Hematopoietic multipotent progenitor cell treated with erythropoietin and hydrocortisone succinate and interleukin-3 and kit ligand, for 4 days (in vitro differentiated cells): ENCODE results near the gene ZNF664.
A peak's percentile ranks its signal among the peaks of the same experiment; 100 is the strongest.

ENCODE experiments used
- DNase-seq: peaks from one replicate; pipeline ENCODE4 v3.0.0-alpha.2; 2015

ZNF664 gene

GRCh38 chr12:123960029-123960735 lies 12.8 kb upstream of the ZNF664 start:
- DNase-seq = no peak

DNA sequence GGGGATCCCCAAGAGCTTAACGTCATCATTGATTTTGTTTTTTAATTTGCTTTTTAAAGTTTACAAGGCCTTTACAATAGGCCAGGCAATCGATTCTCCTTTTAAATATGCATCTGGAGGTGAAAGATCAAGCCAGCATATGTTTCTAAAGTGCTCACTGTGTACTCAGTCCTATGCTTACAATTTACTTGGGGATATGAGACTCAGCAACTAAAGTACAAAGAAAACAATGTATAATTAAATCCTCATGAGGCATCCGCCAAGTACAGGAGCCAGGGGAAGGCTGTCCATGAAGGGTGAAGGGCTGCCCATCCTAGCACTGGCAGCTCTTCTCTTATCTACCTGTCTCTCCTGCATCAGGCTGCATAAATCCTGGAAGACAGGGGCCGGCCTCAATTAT lies 12.2 kb upstream of the ZNF664 start:
- DNase-seq = no peak

DNA sequence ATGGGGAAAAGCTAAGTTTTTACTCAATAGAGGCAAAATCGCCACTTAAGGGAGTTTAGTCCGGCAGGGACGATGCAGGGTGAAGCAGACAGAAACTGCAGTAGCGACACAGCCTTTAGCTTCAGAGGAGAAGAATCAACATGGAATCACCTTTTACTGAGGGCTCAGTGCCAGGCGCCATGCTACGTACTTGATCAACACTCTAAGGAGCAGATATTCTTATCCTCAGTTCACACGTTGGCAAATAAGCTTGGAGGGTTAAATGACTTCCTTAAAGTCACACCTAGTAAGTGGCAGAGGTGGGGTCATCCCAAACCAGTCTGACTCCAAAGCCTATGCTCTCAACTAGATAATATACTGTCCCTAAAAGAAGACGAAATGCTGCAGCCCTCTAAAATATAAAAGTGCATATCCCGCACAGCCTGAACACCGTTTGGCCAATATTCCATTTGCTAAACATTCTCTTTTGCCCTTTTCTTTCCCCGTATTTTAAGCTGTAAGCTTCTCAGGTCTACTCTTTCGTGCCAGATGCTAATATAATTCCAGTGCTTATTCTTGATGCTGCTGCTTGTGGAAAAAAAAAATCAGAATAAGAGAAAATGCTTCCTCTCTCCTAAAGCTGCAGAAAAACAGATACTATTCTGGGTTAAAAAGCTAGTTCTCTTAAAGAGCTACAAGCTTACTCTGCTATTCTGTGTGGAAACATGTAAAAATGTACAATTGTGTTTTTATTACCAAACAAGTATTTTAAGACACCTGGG lies 11.2 kb upstream of the ZNF664 start:
- peak; percentile 41 for DNase-seq

DNA sequence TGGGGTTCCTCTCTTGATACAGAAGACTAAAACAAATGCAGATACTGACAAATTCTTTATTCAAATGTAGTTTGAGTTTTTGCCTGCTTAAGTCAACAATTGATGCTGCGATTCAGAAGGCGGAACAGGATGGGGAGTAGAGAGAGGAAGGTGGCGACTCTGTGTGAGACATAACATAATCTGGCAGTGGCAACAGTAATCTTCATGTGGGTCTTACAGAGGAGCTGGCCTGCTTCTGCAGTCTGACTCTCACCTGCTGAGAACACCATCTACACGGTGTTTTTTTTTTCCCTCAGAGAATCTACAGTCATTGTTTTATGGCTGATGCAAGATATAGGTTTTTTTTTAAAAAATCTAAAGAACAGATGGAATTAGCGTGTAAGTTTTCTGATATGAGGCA lies 10.5 kb upstream of the ZNF664 start:
- DNase-seq = no peak

- DNase-seq = no peak
Observed at GRCh38 chr12:123963821-123964220, 9.2 kb upstream of the ZNF664 start.

- no peak for DNase-seq
Observed at GRCh38 chr12:123965382-123965781, 7.6 kb upstream of the ZNF664 start.

DNA sequence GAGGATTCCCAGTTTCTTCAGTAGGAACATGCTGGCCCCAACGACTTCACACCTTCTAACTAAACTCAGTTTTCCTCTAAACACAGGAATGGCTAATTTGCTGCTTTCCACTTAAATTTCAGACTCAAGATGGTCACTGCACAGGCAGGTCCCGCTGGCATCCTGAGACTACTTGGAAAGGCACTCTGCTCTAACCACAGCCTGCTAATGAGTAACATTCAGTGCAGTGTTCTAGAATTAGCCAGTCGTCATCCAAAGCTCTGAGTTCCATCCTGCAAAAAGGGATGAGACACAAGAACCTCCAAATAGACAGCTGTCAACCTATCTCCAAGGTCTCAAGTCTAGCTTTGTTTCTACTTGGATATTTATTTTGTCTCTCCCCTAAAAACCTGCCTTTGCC lies 6.4 kb upstream of the ZNF664 start:
- DNase-seq = no peak

GRCh38 chr12:123967121-123967586 lies 5.9 kb upstream of the ZNF664 start:
- peak; percentile 53 for DNase-seq

DNA sequence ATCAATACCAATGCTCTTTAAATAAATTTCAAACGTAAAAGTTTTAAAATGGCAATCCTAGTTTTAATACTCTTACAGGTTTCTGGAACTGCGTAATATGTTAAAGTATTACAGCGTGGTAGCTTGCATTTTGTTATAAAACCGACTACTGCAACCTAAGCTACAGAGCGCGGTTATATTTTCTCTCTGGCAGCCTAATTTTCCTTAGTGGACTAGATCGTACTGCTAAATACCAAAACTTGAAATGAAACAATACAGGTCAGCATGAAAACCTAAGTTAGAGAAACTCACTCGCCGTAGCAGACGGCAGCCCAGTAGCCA lies 1.6 kb upstream of the ZNF664 start:
- DNase-seq = no peak

GRCh38 chr12:123971770-123972456 lies 1.1 kb upstream of the ZNF664 start:
- peak; percentile 63 for DNase-seq

DNA sequence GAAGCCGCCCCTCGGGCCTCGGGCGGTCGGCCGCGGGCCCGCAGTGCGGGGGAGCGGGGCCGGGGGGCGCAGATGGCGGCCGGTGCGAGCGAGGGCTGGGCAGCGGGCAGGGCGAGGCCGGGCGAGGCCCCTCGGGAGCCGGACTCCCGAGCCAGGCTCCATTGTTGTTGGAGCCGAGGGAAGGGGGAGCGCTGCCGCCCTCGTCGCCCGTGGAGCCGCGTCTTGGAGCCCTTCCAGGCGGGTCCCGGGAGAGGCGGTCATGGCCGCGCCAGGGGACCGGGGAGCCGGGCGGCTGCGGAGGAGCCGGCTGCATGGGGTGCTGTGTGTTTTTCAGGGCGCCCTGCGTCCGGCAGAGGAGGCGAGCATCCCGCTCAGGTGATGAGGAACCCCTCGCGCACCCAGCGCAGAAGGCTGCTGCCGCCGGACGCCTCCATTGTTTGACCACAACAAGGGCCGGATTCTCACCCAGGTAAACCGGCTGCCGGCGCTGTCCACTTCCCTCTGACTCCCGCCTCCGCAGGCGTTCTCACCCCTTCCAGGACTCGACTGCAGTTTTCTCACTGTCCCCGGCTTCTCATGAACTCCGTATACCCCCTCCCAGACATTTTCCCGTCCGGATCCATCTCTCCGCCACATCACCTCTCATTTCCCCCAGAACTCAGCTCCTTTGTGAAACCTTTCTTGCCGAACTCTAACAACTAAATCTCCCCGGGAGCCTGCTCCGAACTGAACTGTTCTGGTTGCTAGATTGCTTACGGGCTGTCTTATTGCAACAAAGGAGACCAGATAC lies 732 bp downstream of the ZNF664 start:
- peak; percentile 45 for DNase-seq

- no peak for DNase-seq
Observed at GRCh38 chr12:123976227-123976826, 3.3 kb downstream of the ZNF664 start.

- DNase-seq = no peak
Observed at GRCh38 chr12:123979566-123979965, 6.6 kb downstream of the ZNF664 start.

DNA sequence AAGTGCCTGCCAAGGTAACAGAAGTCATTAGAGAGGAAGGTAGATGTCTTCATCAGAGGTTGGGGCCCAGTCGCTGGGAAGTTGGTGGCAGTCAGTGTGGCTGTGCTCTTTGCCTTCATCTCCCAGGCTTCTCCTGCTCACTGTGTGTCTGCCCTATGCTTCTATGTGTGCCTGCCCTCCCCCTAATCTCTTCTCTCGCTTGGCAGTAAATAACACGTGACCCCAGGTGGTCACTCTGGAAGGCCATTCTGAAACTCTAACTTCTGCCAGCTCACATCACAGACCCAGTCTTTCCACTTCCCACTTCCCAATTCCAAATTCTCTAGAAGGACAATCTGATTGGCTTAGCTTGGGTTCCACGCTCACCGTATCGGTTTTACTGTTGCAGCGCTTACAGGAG lies 9.3 kb downstream of the ZNF664 start:
- no peak for DNase-seq

GRCh38 chr12:123983822-123984485 lies 10.9 kb downstream of the ZNF664 start:
- peak; percentile 87 for DNase-seq

- no peak for DNase-seq
Observed at GRCh38 chr12:123984903-123985302, 11.9 kb downstream of the ZNF664 start.

- DNase-seq = no peak
Observed at GRCh38 chr12:123986374-123986965, 13.5 kb downstream of the ZNF664 start.

GRCh38 chr12:123987022-123987421 lies 14.0 kb downstream of the ZNF664 start:
- no peak for DNase-seq

GRCh38 chr12:123989168-123989567 lies 16.2 kb downstream of the ZNF664 start:
- no peak for DNase-seq

DNA sequence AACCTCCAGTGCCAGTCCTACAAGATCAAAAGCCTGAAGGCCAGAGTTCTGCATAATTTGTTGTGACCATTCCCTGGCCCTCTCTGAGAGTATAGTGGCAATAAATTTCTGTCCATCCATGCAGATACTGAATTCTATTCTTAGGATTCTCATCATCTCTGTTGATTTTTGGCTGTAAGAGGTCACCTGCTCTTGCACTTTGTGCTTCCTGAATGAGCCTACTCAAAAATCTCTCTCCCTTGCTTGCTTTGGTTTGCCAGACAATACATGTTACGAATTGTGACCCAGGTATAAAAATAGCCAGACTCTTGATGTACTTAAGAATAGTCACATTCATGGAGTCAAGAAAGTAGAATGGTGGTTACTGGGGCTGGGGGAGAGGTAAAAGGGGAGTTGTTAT lies 16.7 kb downstream of the ZNF664 start:
- DNase-seq = no peak

GRCh38 chr12:123990511-123990910 lies 17.5 kb downstream of the ZNF664 start:
- DNase-seq = peak; percentile 59
